IPS DF 4.7 (cell line): Measurements from ENCODE around the gene MAB21L1.

Source experiments
- DNase-seq: peaks from one replicate; pipeline ENCODE4 v3.0.0-alpha.2; 2013; ENCODE audit warnings: low spot score; ENCODE audit errors: extremely low read depth

Gene MAB21L1

DNA sequence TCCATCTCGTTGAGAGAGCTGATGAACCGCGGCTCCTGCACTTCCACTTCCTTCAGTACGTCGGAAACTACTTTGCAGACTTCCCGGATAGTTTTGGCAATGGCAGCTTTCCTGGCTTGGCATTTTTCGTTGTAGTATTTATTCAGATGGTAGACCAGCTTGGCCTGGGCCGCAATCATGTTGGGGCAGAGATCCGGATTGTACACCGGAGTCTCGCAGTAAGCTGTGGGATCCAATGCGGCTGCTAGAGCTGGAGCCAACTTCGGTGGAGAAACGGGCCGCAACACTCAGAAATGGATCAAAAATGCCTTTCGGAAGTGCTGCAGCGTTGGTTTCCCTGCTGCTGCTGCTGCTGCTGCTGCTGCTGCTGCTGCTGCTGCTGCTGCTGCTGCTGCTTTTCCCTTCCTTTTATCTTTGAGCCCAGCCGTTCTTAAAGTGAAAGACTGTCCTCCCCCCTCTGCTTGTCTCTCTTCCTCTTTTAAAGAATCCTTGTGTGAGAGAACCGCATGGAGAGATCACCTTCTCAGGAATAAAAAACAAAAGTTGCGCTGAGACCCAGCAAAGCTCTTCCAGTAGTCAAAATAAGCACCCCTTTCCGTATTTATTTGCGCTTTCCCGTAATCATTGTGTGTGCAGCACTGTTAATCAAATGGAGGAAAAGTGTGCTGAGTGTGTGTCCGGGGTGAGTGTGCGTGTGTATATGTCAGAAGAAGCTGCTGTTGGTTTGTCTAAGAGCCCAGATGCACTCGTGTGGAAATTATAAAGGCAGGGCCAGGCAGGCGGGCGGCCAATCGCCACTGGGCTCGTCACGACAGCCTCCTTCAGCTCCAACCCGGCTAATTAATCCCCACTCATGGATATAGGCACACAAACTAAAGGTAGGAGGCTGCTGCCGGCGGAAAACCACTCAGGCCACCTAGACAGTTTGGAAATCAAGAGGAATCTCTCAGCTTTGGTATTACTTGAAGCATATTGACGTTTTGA is at the start of gene MAB21L1:
Gene MAB21L1, minus strand, starts transcription at position 730 of the 984 bp plus-strand sequence. Its CDS starts 551 bp downstream, at position 179.
- no peak for DNase-seq

GRCh38 chr13:35524171-35524570 is 47.7 kb upstream of the MAB21L1 start:
- no peak for DNase-seq

DNA sequence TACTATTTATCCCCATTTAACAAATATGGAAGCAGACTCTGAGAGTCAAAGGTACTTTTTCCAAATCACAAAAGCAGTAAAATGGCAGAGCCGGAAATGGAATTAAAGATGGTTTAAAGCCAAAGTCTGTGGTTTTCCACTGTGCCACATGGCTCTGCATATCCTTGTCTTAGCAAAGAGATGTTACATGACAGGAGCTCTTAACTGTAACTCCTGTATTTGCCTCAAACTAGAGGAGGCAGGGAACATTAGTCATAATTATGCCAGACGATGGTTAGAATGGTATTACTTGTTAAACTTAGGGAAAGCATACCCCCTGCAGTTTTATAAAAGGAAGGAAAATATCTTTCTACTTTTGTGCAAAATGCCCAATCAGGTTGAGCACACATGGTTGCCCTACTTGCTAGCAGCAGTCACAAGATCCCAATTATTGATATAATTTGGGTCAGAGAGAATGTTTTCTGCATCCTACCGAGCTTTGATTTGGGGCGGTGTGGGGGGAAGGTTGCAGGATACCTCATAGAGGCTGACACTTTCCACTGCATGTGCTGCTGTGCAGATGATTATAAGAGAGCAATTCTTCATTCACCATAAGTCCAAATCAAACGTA is 42.0 kb upstream of the MAB21L1 start:
- DNase-seq: no peak

- no peak for DNase-seq
These were observed 38.5 kb upstream of the MAB21L1 start for GRCh38 chr13:35514801-35515502.

DNA sequence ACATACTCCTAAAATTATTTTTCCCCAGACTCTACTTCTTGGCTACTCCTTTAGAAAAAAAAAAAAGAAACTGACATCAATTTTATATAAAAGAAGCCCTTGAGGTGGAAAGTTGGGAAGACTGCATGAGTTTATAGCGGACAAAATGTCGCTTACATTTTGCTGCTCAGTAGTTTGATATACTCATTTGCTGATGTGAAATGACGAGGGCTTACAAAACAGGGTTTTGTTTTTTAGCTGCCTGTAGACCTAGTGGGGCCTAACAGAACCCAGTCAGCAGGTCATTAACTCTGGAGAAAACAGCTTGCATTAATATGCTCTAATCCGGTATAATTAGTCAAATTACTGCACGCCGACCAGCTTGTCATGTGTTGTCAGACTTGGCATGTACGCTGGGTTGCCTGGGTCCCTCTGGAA is 37.6 kb upstream of the MAB21L1 start:
- DNase-seq: no peak

- no peak for DNase-seq
These were observed 35.9 kb upstream of the MAB21L1 start for GRCh38 chr13:35512271-35512920.

GRCh38 chr13:35502456-35502855 is 26.0 kb upstream of the MAB21L1 start:
- no peak for DNase-seq

DNA sequence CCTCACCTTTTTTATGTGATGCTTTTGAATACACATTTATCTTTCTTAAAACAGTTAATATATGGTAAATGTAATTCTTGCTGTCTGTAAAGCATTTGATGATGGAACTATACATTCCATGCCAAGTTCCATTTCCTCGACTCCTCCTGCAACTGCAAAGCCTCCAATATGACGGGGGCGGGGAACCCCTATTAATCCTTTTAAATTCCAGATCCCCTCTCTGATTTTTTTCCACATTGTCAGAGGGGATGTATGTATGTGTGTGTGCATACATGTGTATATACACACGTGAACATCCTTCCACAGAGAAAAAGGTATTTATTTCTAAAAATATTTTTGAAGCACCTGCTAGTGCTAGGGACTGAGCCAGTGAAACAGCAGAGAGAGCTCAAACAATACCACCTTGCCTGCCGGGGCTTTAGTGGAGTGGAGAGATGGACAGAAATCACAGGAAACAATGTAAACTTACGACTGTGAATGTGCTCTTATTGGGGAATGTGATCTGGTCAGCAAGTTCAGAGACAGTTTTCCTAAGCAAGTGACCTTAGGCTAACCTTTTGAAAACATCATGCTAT is 25.3 kb upstream of the MAB21L1 start:
- no peak for DNase-seq

DNA sequence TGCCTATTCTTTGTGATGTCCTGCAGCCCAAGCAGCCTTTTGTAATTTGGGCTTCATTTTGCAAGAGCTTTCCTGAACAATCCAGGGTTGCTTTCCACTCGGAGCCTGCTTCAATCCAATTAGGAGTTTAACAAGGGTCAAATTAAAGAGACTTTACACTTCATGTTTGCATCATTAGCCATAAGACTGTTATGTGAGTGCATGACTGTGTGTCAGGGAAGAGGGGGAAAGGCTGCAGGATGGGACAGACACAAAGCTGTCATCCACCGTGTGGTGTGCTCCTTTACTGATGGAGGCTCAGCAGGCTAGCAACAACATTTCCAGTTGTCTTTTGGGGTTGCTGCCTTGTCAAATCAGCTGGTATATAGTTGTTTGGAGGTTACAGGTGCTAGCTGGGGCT is 23.7 kb upstream of the MAB21L1 start:
- DNase-seq: no peak

DNA sequence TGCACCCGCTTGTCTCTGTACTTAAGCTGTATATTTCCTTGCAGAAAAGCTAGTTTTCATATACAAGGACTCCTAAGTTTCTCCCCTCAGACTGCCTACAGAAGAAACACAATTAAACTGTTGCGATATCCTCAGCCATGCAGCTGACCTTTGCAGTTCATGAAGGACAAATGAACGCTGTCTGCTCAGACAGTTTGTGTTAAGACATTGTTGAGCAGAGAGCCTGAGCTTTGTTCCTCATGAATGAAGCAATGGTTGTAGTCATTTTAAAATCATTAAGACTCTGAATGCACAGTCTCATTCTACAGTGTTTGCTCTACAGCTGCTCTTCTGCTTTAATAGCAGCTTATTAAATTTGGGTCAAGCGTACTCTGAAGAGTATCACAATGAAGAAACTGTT is 23.2 kb upstream of the MAB21L1 start:
- DNase-seq: no peak

DNA sequence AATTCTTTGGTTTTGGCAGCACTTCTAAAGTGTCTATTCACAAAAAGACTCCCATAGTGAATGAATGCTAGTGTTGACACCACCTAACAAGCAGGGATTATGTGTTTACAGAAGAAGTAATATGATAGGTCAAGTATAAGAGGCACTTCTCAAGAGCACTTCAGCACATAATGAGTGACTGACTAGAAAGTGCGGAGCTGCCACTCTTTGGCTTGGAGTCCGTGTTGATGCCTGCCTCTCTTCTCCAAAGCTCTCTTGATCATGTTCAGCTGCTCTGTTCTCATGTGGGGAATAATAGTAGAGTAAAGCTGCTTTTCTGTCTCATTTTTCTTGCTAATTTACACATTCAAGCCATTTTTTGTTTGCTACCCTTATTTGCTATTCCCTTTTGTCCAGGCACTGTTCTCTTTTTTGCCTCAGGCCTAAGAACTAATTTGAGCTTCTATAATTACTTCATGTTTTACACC is 22.7 kb upstream of the MAB21L1 start:
- no peak for DNase-seq

- no peak for DNase-seq
These were observed 21.7 kb upstream of the MAB21L1 start for GRCh38 chr13:35498231-35498630.

DNA sequence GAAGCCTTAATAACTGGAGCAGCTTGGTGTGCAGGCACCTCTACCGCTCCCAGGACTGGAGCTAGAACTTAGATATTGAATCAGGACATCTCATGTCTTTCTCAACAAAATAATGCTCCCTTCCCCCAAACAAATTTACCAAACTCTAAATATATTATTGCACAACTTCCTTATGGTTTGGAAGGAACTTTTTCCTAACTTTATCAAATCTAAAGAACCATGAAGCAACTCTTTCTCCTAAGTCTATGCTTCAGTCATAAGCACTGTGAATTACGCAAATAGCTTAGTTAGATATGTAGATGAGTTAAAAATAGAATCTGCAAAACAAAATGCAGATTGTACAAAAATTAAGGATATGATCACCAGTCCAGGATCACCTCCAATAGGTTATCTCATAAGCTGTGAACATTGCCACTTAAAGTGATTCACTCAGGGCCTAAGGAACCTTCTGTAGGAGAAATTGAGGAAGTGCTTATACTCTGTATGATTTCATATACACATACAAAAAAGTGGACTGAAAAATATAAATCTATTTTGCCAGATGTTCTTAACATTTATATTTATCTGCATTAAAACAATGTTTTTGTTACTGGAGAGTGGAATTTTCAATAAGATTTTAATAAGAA is 20.4 kb upstream of the MAB21L1 start:
- no peak for DNase-seq

GRCh38 chr13:35496006-35496405 is 19.5 kb upstream of the MAB21L1 start:
- DNase-seq: no peak

GRCh38 chr13:35489050-35489449 is 12.6 kb upstream of the MAB21L1 start:
- DNase-seq: no peak

DNA sequence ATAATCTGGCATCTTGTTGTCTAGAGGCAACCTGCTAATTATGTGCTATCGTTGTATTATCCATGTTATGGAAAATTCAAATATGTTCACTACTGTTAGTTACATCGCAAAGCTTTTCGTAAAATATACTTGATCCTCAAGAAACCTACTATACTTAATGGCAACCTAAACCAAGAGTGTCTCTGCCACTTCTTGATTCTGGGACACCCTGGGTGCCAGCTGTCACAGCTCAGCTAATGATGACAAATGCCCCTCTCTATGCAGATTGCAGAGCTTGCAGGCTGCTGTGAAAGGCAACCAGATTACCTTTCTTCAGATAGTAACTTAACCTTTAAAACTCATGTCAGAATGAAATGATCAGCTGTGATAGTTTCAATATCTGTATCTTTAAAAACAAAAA is 8.9 kb upstream of the MAB21L1 start:
- DNase-seq: no peak

- no peak for DNase-seq
These were observed 7.9 kb upstream of the MAB21L1 start for GRCh38 chr13:35484384-35484783.

GRCh38 chr13:35483761-35484160 is 7.3 kb upstream of the MAB21L1 start:
- DNase-seq: no peak

DNA sequence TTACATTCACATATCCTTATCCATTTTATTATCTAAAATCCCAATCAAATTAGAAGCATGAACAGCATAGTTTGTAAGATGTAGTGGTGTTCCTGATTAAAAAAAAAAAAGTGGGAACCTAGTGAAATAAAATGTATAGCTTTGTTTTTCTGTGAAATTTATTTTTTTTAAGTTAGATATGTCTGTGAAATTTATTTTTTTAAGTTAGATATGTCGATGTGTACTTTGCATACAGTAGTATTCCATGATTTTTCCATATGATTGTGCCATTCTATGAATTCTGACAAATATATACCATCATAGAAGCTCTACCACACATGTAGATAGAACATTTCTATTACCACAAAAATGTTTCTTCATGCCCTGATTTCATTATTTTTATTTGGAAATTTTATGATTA is 6.0 kb upstream of the MAB21L1 start:
- no peak for DNase-seq

DNA sequence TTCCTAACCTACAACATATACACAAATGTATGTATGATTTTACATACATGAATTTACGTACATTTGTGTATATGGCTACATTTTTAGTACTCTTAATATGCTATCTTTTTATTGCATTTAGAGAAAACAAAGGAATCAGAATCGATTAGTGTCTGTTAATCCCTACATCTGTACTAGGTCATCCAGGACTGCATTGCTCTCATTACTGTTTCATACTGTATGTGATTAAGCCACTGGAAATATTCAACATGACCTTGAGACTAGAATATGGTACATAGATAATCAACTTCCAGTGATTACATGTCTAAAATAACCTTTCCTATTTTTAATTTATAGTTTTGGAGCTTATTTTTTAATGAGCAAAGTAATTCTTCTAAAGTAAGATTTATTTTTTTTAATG is 5.3 kb upstream of the MAB21L1 start:
- no peak for DNase-seq

- DNase-seq: no peak
These were observed 3.9 kb upstream of the MAB21L1 start for GRCh38 chr13:35480346-35480745.
